Coronary artery (tissue), 2 donors: ENCODE results near the gene CD200.

ENCODE experiments used
- DNase-seq: peaks from one replicate; pipeline ENCODE4 v3.0.0-alpha.2; 2017; ENCODE audit warnings: low spot score
- H3K27ac ChIP-seq, 2 donors: fragments of 200-600 bp; sonication (generic); one replicate each; pipeline ENCODE4 v1.5.1; 2016 to 2019
- H3K4me3 ChIP-seq: fragments of 200-600 bp; sonication (generic); 2 replicates; pipeline ENCODE4 v1.5.1; 2016; ENCODE audit warnings: mild to moderate bottlenecking, moderate library complexity
- CTCF ChIP-seq: fragments of 200-600 bp; sonication (generic); IDR thresholded peaks from one replicate; pipeline ENCODE4 v1.5.1; 2019; ENCODE audit warnings: antibody characterized with exemption

The CD200 gene

GRCh38 chr3:112411425-112411824 lies 78.5 kb downstream of the CD200 start:
- Histone ChIP-seq H3K27ac (peak overlapping the region; percentile 60 to 87), H3K4me3 (no peak overlapping the region)
- no peak for DNase-seq
- TF ChIP-seq CTCF, result no peak
